Choroid plexus epithelial cell (primary cell): Measurements from ENCODE around the gene MCF2L2.

Experiments used
- DNase-seq: peaks from one replicate; pipeline ENCODE4 v3.0.0-alpha.2; 2010; ENCODE audit warnings: low read depth
- H3K4me3 ChIP-seq: 2 replicates; pipeline ENCODE4 v1.5.1; 2011; ENCODE audit warnings: low read depth, mild to moderate bottlenecking, control low read depth, low read length, moderate library complexity
- TF ChIP-seq, protein P1 (sequence below): conservative IDR thresholded peaks from 2 replicates; pipeline ENCODE4 v1.5.1; 2011; ENCODE audit warnings: low read depth, mild to moderate bottlenecking, control low read depth, inconsistent platforms, low read length, moderate library complexity

Gene MCF2L2

DNA sequence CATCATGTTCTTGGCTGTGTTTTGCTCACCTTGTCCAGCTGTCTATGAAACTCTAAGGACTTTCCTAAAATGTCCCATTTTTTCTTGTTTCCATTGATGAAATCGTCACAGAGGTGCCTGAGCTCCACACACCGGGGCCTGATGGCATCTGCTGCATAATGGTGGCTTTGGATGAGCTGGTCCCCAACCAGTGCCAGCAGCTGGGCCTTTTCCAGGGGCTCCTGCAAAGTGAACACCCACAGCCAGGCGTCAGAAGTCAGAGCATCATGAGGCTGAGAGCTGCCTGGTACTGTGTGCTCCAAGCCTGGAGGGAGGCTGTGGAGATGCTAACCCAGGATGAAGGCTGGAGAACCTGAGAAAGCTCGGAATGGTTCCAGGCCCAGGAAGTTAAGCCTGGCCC is 128.4 kb downstream of the MCF2L2 start:
- TF ChIP-seq, protein P1, sequence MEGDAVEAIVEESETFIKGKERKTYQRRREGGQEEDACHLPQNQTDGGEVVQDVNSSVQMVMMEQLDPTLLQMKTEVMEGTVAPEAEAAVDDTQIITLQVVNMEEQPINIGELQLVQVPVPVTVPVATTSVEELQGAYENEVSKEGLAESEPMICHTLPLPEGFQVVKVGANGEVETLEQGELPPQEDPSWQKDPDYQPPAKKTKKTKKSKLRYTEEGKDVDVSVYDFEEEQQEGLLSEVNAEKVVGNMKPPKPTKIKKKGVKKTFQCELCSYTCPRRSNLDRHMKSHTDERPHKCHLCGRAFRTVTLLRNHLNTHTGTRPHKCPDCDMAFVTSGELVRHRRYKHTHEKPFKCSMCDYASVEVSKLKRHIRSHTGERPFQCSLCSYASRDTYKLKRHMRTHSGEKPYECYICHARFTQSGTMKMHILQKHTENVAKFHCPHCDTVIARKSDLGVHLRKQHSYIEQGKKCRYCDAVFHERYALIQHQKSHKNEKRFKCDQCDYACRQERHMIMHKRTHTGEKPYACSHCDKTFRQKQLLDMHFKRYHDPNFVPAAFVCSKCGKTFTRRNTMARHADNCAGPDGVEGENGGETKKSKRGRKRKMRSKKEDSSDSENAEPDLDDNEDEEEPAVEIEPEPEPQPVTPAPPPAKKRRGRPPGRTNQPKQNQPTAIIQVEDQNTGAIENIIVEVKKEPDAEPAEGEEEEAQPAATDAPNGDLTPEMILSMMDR: no peak
- H3K4me3 ChIP-seq: no peak overlapping the region
- no peak for DNase-seq

DNA sequence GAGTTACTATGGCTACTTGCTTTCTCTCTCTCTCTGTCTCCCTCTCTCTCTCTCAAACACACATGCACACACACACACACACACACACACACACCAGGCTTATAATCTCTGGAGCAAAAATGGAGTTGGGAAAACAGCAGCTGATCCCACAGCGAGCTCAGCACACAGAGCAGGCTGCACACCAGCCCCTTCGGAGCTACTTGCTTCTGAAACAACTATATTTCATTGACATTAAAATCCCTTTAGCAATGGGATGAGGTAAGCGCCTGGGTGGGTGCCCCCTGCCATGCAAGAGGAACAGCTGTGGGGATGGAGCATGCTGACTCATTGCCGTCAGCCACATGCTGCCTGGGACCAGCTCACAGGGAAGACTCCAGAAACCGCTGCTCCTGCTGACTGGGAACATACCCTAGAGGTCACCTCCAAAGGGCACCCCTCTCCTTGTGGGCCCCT is 129.7 kb downstream of the MCF2L2 start:
- no peak overlapping the region for H3K4me3 ChIP-seq
- peak; percentile 98 for DNase-seq
- TF ChIP-seq, protein P1: no peak

DNA sequence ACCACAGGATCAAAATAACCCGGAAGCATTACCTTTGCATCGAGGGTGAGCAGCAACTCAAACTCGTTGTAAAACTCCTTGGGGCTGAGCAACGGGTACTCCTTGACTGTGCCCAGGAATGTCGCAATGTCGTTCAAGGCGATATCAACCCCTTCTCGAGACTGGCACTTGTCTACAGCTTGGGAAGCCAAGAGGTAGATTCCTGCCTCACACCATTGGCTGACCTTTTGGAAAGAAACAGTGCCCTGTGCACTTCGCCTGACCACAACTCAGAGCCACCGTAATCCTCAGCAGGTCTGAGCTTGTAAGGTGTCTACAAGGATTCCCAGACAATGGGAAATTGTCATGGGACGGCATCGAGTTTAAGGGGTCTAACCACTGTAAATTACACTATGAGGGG is 131.5 kb downstream of the MCF2L2 start:
- no peak overlapping the region for H3K4me3 ChIP-seq
- no peak for DNase-seq
- TF ChIP-seq, protein P1: no peak

- peak; percentile 98 for DNase-seq
These were observed 133.2 kb downstream of the MCF2L2 start for GRCh38 chr3:183295211-183295610.

GRCh38 chr3:183293966-183294365 is 134.5 kb downstream of the MCF2L2 start:
- H3K4me3 ChIP-seq: no peak overlapping the region
- DNase-seq: no peak
- TF ChIP-seq, protein P1: no peak

More at GRCh38 chr3:183295211-183295610, 133.2 kb downstream of the MCF2L2 start:
- H3K4me3 ChIP-seq: no peak overlapping the region
- TF ChIP-seq, protein P1: no peak

DNA sequence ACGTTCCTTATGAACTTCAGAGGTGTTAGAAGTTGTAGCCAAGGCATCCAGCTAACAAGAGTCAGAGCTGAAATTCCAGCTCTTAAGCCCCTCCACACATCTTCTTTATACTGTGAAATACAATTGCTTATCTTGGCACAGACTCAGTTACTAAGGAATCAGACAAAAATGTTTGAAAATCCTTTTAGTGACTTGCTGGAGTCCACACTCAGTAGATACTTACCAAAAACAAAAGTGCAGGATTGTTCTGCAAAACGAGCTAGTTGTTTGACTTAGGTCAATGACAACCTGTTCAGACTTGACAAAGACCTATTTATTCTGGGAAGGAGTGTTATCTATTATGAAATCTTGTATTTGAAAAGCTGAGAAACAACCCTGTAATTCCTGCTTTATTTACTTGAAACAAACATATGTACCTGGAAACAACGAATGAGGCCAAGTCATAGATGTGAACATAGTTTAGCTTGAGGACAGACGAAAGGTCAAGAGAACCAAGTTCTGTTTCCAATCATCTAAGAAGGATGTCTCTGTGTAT is 136.9 kb downstream of the MCF2L2 start:
- DNase-seq: peak; percentile 88
- no peak overlapping the region for H3K4me3 ChIP-seq
- TF ChIP-seq, protein P1: no peak

DNA sequence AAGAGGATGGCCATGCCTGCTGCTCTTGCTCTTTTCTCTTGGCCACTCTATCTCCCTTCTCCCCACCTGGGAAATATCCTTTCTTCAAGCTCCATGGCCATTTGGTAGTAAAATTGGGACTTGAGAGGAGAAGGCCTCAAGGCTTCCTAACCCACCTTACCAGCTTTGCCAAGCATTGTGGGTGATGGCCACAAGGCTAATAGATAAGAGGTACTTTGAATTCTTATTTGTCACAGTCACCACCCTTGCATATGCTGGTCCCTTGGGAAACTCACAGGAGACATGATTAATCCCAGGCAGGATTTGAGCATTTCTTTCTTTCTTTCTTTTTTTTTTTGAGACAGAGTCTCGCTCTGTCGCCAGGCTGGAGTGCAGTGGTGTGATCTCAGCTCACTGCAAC is 138.2 kb downstream of the MCF2L2 start:
- TF ChIP-seq, protein P1: no peak
- DNase-seq: no peak
- H3K4me3 ChIP-seq: no peak overlapping the region
